NOMO-1 treated with DMSO at 0.1 percent for 48 hours (cell line): ENCODE data around the gene UGT3A1.

ENCODE experiments used
- DNase-seq: peaks from one replicate; lab custom pipeline; 2025; ENCODE audit not compliant: unreplicated experiment; lab: John Stamatoyannopoulos, UW

Gene UGT3A1

DNA sequence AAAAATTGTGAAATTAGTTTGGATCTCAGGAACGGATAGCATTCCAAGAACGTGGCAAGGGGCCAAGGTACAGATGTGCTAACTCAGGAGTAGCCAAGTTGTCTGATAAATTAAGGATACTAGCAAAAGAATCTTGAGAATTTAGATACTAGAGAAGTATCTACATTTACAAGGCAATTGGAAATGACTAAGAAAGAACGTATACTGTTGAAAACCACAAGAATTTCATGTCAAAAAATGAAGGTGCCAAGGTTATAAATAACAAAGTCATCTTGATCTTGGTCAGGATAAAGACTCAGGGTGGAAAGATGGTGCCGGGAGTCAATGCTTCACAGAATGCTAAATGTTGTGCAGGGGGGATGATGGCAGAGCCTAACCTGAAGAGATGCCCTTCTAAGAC is 72.0 kb downstream of the UGT3A1 start:
- DNase-seq = no peak

DNA sequence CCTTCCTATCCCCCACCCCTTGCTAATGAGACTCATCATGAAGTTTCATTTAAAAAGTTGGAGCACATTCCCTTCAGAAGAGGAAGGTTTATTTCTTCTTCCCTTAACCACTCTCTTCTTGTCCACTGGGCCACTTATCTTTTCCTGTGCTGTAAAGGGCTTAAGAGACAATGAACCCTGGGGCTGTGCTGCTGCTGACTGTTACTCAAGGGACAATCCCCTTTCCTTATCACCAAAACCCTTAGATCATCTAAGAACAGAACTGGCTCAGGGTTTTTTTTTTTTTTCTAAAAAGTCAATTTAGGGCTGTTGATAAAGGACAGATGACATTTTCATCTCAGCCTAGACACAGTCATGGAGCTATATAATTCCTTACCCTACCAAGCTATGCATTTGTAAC is 82.4 kb downstream of the UGT3A1 start:
- DNase-seq = no peak

DNA sequence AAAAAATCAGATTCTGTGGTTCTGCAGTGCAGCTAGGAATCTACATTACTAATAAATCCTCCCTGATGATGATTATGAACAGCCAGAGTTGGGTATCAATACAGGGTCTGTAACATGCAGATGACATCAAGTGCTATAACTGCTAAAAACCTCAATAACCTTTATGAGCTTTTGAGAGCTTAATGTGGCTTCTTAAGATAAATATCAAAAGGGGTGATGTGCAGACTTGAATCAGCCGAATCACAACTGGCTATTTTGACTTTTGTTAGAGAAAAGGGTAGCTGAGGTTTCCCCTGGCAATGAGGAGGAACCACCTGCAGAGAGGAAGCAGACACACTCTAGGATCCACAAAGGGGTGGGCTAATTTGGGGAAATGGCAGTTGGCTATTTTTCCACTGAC is 83.0 kb downstream of the UGT3A1 start:
- DNase-seq = peak; percentile 53

DNA sequence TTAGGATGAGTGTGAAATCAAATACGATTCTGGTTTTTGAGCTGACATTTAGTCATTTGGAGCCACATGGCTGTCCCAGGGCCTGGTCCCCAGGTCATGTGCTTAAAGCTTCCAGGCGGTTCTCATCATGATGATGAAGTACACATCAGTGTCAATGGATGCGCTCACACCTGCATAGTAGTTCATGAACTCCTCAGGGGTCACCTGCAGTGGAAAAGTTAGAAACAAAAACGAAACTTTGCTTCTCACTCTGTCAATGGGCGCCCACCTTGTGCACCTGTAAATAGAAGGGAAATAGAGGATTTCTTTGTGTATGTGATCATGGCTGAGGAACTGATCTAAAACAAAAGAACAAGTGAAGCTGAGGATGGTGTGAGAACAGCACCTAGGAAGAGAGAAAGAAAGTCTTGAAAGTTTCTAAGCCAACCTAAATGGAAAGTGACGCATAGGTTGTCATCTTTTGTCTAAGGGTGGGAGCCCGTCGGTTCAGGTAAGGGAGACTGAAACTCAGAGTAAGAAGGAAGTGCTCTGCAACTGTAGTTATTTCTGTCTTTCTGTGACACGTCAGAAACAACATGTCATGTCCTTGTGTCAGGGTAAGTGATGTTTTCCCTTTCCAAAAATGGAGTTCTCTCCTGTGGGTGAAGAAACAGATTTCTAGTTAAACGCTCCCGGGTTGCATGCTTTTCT is 86.6 kb downstream of the UGT3A1 start:
- DNase-seq = no peak

DNA sequence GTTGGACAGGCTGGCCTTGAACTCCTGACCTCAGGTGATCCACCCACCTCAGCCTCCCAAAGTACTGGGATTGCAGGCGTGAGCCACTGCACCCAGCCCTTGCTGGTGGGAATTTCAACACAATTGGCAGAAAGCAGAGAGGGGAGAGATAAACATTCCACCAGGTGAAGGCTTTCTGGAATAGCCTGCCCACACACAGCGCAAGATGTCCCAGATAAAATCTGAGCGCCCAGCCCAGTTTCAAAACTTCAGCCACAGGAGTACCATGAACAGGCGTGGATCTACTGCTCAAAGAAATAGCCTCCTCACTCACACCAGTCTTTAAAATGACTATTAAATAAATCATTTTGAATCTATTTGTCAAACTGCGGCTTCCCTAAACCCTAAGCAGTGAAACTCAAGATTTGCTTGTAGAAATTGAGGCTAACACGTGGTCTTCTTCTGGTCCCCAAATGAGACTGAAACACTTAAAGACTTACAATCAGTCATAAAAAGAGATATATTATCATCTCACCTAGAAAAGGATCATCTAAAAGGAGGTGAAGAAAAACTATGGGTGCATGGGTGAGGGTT is 87.5 kb downstream of the UGT3A1 start:
- DNase-seq = no peak

DNA sequence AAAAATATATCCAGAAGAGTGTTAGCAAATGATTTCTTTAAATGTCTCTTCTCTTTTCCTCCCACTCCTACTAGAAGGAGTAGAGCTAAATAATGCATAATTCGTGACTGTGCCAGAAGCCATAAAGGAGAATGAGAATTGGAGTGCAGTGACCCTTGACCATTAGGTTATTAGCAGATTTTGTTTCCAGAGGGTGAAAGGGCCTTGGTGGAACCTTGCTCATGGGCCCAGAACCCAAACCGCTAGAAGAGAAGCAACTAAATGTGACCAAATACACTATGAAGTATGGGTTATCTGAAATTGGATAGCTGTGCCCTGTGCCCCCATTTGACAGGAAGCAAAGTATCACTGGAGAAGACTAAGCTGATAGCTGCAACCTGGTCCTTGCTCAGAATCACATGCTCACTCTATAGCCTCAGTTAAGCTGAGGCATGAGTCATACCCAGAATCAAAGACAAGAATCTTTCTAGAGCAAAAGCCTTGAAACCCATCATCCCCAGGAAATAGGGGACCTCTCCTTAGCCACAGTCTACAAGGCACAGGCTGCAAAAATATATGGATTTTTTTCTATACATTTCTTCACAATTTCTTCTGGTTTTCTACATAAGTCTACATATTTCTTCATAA is 89.0 kb downstream of the UGT3A1 start:
- no peak for DNase-seq
